ENCODE results near the gene DCAF4L1.

The DCAF4L1 gene

GRCh38 chr4:41999321-41999720 lies 17.8 kb downstream of the DCAF4L1 start:
- FAIRE-seq = no peak
- no peak for TF ChIP-seq POLR2A (IDR thresholded peaks at IDR 0.05; ENCODE audit: low read depth, low read length)

DNA sequence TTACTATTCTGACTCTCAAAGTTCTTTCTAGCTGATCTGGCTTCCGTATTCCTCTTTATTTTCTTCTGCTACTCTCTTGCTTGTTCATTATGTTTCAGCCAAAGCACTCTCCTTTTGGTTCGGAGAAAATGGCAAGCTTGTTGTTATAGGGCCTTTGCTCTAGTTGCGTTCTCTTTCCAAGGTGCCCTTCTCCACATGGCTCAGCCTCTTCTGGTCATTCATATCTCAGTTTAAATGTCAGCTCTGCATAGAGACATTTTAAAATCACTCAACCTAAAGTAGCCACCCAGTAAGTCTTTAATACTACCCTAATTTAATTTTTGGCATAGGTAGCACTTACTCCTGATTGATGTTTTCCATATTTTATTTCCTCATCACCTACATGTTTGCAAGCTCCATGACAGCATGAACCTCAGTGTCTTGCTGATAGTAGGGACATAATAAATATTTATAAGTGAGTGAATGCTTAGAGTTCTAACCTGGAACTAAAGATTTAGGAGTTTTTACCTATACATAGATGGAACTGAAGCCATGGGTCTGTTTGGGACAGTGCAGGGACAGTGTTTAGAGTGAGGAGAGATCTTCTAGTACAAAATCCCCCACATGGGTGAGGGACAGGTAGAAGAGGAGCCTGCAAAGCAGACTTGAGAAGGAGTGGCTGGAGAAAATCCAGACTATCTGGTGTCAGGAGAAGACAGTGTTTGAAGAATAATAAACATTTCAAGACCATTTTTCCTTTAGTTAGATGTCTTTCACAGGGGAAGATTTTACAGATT lies 26.6 kb downstream of the DCAF4L1 start:
- no peak for TF ChIP-seq POLR2A (IDR thresholded peaks at IDR 0.05; ENCODE audit: low read depth, low read length)
- DNase-seq (ENCODE audit: insufficient read length, low spot score) = no peak
- no peak for FAIRE-seq

More at GRCh38 chr4:41999321-41999720, 17.8 kb downstream of the DCAF4L1 start:
- no peak for DNase-seq (ENCODE audit: insufficient read length, low spot score)

DNA sequence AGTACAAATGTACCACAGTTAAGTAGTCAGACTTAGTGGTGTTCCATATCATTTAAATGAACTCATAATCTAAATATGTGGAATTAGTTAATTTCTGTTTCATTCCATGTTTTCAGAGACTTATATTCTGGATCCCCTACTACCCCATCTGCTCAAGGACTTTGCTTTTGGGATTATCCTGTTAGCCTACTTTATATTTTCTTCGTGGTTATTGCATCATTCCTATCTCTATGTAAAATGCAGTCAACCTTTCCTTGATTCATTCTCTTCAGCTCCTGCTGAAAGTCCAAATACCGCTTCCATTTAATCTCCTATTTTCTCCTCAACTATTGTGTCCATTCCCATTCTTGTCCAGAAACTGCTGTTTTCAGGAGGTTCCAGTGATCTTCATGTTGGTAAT lies 33.9 kb downstream of the DCAF4L1 start:
- no peak for TF ChIP-seq POLR2A (IDR thresholded peaks at IDR 0.05; ENCODE audit: low read depth, low read length)
- DNase-seq (ENCODE audit: insufficient read length, low spot score) (no peak), FAIRE-seq (no peak)

- no peak for DNase-seq (ENCODE audit: insufficient read length, low spot score)
- no peak for TF ChIP-seq POLR2A (IDR thresholded peaks at IDR 0.05; ENCODE audit: low read depth, low read length)
- FAIRE-seq = no peak
Measured at GRCh38 chr4:42018451-42018850, 36.9 kb downstream of the DCAF4L1 start.

Measured in H54 (cell line).